Thyroid gland (tissue), 4 donors: ENCODE results near the gene DHRS4.
"Not testable (repeated sequence)": the region's sequence is repeated elsewhere in the genome, so short reads cannot be mapped to it uniquely, and the experiment has no call there.

Experiments
- CTCF ChIP-seq, 6 experiments: fragments of 200-600 bp in 3 of 6; fragments of 450-650 bp in 3 of 6; sonication (generic) in 3 of 6; IDR thresholded peaks; one replicate each; pipeline ENCODE4 v1.5.1; 2016 to 2019; ENCODE audit warnings: antibody characterized with exemption in 6 of 6, mild to moderate bottlenecking in 2 of 6, inconsistent platforms in 1 of 6, moderate library complexity in 1 of 6
- POLR2A ChIP-seq, 2 donors: fragments of 450-650 bp; IDR thresholded peaks; one replicate each; pipeline ENCODE4 v1.6.1; 2017; ENCODE audit warnings: antibody characterized with exemption in 2 of 2, mild to moderate bottlenecking in 2 of 2, moderate library complexity in 1 of 2

- not testable (repeated sequence) for TF ChIP-seq CTCF, POLR2A (IDR thresholded peaks at IDR 0.05)
These were observed 28.6 kb downstream of the DHRS4 start for GRCh38 chr14:23981951-23982813.
